ENCODE data around the gene COL6A2.
"Not testable (repeated sequence)": the region's sequence is repeated elsewhere in the genome, so short reads cannot be mapped to it uniquely, and the experiment has no call there.

COL6A2 gene

DNA sequence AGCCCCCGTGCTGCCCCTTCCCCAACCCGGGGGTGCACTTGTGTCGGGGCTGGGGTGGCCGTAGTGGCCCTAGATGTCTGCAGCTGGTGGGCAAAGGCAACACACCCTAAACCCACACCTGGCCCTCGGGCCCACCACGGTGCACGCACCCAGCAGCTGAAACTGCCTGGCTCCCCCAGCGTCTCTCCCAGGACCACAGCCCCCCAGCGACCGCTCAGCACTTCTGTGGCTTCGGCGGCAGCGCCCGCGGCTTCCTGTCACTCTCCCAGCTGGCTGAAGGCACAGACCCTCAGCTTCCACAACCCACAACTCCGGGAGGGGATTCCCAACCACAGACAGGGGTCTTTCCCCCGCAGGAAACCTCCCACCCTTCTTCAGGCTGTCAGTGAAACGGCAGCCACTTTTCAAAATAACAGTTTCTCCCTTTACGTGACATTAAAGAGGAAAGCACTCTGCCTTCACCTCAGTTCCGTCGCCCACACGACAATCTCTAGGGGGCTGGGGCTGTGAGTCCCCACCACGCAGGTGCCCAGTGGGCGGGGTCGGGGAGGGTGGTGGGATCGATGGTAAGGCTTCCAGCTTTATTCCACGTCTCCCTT, 40.7 kb upstream of the COL6A2 start:
- ChIA-PET CTCF (interaction anchor here (2.3 kb wide), 1 partner anchor 10 kb away, joined by 5 read pairs; no protein-coding TSS in a partner anchor), POLR2A (no interaction called here)
- TF ChIP-seq, protein P1, sequence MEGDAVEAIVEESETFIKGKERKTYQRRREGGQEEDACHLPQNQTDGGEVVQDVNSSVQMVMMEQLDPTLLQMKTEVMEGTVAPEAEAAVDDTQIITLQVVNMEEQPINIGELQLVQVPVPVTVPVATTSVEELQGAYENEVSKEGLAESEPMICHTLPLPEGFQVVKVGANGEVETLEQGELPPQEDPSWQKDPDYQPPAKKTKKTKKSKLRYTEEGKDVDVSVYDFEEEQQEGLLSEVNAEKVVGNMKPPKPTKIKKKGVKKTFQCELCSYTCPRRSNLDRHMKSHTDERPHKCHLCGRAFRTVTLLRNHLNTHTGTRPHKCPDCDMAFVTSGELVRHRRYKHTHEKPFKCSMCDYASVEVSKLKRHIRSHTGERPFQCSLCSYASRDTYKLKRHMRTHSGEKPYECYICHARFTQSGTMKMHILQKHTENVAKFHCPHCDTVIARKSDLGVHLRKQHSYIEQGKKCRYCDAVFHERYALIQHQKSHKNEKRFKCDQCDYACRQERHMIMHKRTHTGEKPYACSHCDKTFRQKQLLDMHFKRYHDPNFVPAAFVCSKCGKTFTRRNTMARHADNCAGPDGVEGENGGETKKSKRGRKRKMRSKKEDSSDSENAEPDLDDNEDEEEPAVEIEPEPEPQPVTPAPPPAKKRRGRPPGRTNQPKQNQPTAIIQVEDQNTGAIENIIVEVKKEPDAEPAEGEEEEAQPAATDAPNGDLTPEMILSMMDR (IDR thresholded peaks at IDR 0.05; ENCODE audit: control extremely low read depth, extremely low read depth, low read depth, missing control alignments), result no peak
- DNase-seq (ENCODE audit: extremely low spot score), result no peak

DNA sequence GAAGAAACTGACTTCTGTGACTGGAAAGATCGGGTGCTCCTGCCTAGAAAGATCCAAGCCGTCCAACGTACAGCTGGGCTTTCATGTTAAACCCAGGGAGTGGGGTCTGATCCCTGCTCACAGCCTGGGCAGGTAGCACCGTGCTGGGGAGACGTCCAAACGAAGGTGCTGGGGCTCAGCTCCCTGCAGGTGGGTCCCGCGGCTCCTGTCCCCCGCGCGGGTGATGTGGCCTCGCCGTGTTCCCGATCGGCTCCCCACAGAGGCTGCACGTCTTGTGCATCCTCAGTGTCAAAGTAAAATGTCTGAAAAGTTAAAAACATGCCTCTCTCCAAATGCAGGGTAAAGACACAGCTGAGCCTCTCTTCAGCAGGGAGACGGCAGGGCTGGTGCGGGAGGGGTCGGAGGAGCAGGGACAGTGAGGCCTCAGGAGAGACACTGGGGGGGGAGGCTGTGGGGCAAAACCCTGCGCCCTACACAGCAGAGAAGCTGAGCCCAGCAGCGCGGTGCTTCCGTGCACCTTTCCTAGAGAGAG, 40.1 kb upstream of the COL6A2 start:
- ChIA-PET CTCF (interaction anchor here (2.3 kb wide), 1 partner anchor 9 kb away, joined by 5 read pairs; no protein-coding TSS in a partner anchor), POLR2A (no interaction called here)
- DNase-seq (ENCODE audit: extremely low spot score), result no peak
- TF ChIP-seq, protein P1 (IDR thresholded peaks at IDR 0.05; ENCODE audit: control extremely low read depth, extremely low read depth, low read depth, missing control alignments), result no peak

DNA sequence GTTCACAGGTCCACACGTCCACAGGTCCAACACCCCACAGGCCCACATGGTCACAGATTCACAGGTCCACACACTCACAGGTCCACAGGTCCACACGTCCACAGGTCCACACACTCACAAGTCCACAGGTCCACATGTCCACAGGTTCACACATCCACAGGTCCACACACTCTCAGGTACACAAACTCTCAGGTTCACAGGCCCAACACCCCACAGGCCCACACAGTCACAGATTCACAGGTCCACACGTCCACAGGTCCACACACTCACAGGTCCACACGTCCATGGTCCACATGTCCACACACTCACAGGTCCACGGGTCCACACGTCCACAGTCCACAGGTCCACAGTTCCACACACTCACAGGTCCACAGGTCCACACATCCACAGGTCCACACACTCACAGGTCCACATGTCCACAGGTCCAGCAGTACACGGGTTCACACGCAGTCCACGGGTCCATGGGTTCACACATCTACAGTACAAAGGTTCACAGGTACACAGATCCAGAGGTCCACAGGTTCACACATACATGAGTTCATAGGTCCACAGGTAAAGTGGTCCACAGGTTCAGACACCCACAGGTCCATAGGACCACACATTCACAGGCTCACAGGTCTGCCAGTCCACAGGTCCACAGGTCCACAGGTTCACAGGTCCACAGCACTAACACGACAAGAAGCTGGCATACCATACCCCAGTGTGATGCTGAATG, 39.3 kb upstream of the COL6A2 start:
- ChIA-PET CTCF (no interaction called here), POLR2A (no interaction called here)
- TF ChIP-seq, protein P1 (IDR thresholded peaks at IDR 0.05; ENCODE audit: control extremely low read depth, extremely low read depth, low read depth, missing control alignments), result no peak
- no peak for DNase-seq (ENCODE audit: extremely low spot score)

DNA sequence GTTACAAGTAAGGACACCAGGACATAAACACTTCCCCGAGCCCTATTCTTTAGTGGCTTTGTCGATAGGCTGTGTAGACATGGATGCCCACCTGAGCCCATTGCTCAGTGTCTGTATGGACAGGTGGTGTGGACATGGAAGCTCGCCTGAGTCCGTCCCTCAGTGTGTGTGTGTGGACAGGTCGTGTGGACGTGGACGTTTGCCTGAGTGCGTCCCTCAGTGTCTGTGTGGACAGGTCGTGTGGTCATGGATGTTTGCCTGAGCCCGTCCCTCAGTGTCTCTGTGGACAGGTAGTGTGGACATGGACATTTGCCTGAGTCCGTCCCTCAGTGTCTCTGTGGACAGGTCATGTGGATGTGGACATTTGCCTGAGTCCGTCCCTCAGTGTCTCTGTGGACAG, 38.7 kb upstream of the COL6A2 start:
- POLR2A ChIA-PET, result no interaction called here
- CTCF ChIA-PET, result no interaction called here
- TF ChIP-seq, protein P1 (IDR thresholded peaks at IDR 0.05; ENCODE audit: control extremely low read depth, extremely low read depth, low read depth, missing control alignments), result no peak
- no peak for DNase-seq (ENCODE audit: extremely low spot score)

DNA sequence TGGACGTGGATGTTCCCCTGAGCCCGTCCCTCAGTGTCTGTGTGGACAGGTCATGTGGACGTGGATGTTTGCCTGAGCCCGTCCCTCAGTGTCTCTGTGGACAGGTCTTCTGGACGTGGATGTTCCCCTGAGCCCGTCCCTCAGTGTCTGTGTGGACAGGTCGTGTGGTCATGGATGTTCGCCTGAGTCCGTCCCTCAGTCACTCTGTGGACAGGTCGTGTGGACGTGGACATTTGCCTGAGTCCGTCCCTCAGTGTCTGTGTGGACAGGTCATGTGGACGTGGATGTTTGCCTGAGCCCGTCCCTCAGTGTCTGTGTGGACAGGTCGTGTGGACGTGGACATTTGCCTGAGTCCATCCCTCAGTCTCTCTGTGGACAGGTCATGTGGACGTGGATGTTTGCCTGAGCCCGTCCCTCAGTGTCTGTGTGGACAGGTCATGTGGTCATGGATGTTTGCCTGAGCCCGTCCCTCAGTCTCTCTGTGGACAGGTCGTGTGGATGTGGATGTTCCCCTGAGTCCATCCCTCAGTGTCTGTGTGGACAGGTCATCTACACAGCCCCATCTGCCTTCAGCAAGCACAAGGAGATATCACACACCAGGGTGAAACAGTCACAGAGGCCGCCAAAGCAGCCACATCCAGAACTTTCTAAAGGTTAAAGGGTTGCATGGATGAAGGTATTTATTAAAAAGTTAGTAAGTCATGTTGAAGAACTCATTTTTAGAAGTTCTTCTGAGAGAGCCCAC, 38.0 kb upstream of the COL6A2 start:
- CTCF ChIA-PET; DNase-seq (ENCODE audit: extremely low spot score); POLR2A ChIA-PET: not testable (repeated sequence)

DNA sequence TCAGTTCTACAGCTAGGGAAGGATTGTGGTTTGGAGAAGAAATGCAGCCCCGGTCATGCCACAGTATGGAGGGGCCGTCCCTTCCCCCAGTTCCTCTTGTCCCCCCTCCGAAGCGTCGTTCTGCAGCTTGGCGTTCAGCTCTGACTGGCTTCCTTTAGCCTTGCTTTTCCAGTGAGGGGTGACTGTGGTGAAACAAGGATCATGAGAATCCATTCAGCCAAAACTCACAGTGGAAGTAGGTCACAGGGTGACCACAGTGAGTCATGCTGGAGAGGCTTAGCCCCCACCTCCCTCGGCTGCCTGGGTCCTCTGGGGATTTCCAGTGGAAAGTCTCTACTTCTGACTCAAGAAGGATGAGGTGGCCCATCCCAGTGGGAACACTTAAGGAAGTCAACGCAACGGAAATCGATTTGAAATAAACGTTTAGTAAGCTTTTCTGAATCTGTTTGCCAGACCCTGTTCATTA, 37.3 kb upstream of the COL6A2 start:
- DNase-seq (ENCODE audit: extremely low spot score), result no peak
- TF ChIP-seq, protein P1 (IDR thresholded peaks at IDR 0.05; ENCODE audit: control extremely low read depth, extremely low read depth, low read depth, missing control alignments), result no peak
- ChIA-PET CTCF (no interaction called here), POLR2A (no interaction called here)

Data from GM10248 (cell line).